WTC11 (cell line): Measurements from ENCODE around the gene GALNT7. TPM values are rescaled to one million over a fixed set of nuclear protein-coding genes. Genes with fewer than 3 reads are reported as not detected.

ENCODE experiments used
- ATAC-seq: fragments of 200-7000 bp; cut with Tn5 transposase; 2 replicates; pipeline ENCODE4 v1.10.0; 2021; ENCODE audit warnings: mild to moderate bottlenecking, moderate library complexity
- CTCF ChIA-PET: fragments of 300-600 bp; sonication (Branson Sonifier 250); formaldehyde crosslinking; loops from one replicate; lab custom pipeline; 2021; ENCODE audit warnings: antibody characterized with exemption; lab: Charles Lee
- POLR2A ChIA-PET: fragments of 350-600 bp; sonication (Branson Sonifier 250); formaldehyde crosslinking; loops from one replicate; lab custom pipeline; 2021; ENCODE audit warnings: antibody characterized with exemption; lab: Charles Lee
- DNase-seq: peaks from one replicate; pipeline ENCODE4 v3.0.0; 2021; ENCODE audit warnings: low spot score
- H3K27ac Mint-ChIP-seq: 2 replicates; pipeline ENCODE4 v1.8.0; 2021; ENCODE audit warnings: mixed read lengths
- H3K27me3 Mint-ChIP-seq: 2 replicates; pipeline ENCODE4 v1.8.0; 2021; ENCODE audit warnings: low read depth, mild to moderate bottlenecking, moderate library complexity, mixed read lengths
- H3K36me3 Mint-ChIP-seq: 2 replicates; pipeline ENCODE4 v1.8.0; 2021; ENCODE audit warnings: mixed read lengths
- H3K4me1 Mint-ChIP-seq: 2 replicates; pipeline ENCODE4 v1.8.0; 2022; ENCODE audit warnings: mixed read lengths
- H3K4me3 Mint-ChIP-seq: 2 replicates; pipeline ENCODE4 v1.8.0; 2021; ENCODE audit warnings: mild to moderate bottlenecking, moderate library complexity, mixed read lengths
- H3K9me3 Mint-ChIP-seq: 2 replicates; pipeline ENCODE4 v1.8.0; 2021; ENCODE audit warnings: mixed read lengths
- AFF4 ChIP-seq: sonication (generic); formaldehyde crosslinking; IDR thresholded peaks from 2 replicates; pipeline ENCODE4 v1.8.1; 2023; ENCODE audit warnings: mild to moderate bottlenecking, missing genetic modification reagents, borderline replicate concordance
- ATF2 ChIP-seq: sonication (generic); formaldehyde crosslinking; IDR thresholded peaks from 2 replicates; pipeline ENCODE4 v1.8.1; 2022; ENCODE audit warnings: low read depth, missing genetic modification reagents, borderline replicate concordance
- ATF3 ChIP-seq: sonication (generic); formaldehyde crosslinking; conservative IDR thresholded peaks from 2 replicates; pipeline ENCODE4 v1.8.1; 2022; ENCODE audit warnings: mild to moderate bottlenecking, missing genetic modification reagents
- CREB1 ChIP-seq: sonication (generic); formaldehyde crosslinking; IDR thresholded peaks from 2 replicates; pipeline ENCODE4 v1.8.0; 2023; ENCODE audit warnings: mild to moderate bottlenecking, missing genetic modification reagents
- FOXP1 ChIP-seq: sonication (generic); formaldehyde crosslinking; IDR thresholded peaks from 2 replicates; pipeline ENCODE4 v1.8.0; 2022; ENCODE audit warnings: missing genetic modification reagents, mild to moderate bottlenecking, moderate library complexity, borderline replicate concordance
- GABPB1 ChIP-seq: sonication (generic); formaldehyde crosslinking; IDR thresholded peaks from 2 replicates; pipeline ENCODE4 v1.8.1; 2023; ENCODE audit warnings: mild to moderate bottlenecking, missing genetic modification reagents
- GRHL2 ChIP-seq: fragments of 250-450 bp; sonication (Bioruptor Pico); IDR thresholded peaks from 2 replicates; pipeline ENCODE4 v1.8.0; 2022; ENCODE audit warnings: mild to moderate bottlenecking, moderate library complexity; ENCODE audit not compliant: insufficient replicate concordance, severe bottlenecking
- HMGA2 ChIP-seq: fragments of 250-450 bp; sonication (Bioruptor Pico); IDR thresholded peaks from 2 replicates; pipeline ENCODE4 v1.4.0; 2021; ENCODE audit warnings: mild to moderate bottlenecking, moderate library complexity
- IRF2 ChIP-seq: sonication (generic); formaldehyde crosslinking; IDR thresholded peaks from 2 replicates; pipeline ENCODE4 v1.8.0; 2022; ENCODE audit warnings: low read depth, missing genetic modification reagents, borderline replicate concordance
- KAT7 ChIP-seq: sonication (generic); formaldehyde crosslinking; IDR thresholded peaks from 2 replicates; pipeline ENCODE4 v1.8.1; 2023; ENCODE audit warnings: missing genetic modification reagents, mild to moderate bottlenecking, borderline replicate concordance
- NFATC4 ChIP-seq: fragments of 250-450 bp; sonication (Bioruptor Pico); IDR thresholded peaks from 2 replicates; pipeline ENCODE4 v1.9.0; 2021; ENCODE audit warnings: mild to moderate bottlenecking
- NR2C2 ChIP-seq: sonication (generic); formaldehyde crosslinking; IDR thresholded peaks from 2 replicates; pipeline ENCODE4 v1.8.0; 2022; ENCODE audit warnings: mild to moderate bottlenecking, missing genetic modification reagents
- NR3C1 ChIP-seq: sonication (generic); formaldehyde crosslinking; conservative IDR thresholded peaks from 2 replicates; pipeline ENCODE4 v1.8.1; 2023; ENCODE audit warnings: low read depth, mild to moderate bottlenecking, missing genetic modification reagents
- PREB ChIP-seq: sonication (generic); formaldehyde crosslinking; IDR thresholded peaks from 2 replicates; pipeline ENCODE4 v1.8.1; 2022; ENCODE audit warnings: mild to moderate bottlenecking, missing genetic modification reagents, moderate library complexity, borderline replicate concordance
- SMAD4 ChIP-seq: sonication (generic); formaldehyde crosslinking; IDR thresholded peaks from 2 replicates; pipeline ENCODE4 v1.8.0; 2022; ENCODE audit warnings: mild to moderate bottlenecking, missing genetic modification reagents
- ZBTB21 ChIP-seq: sonication (generic); formaldehyde crosslinking; IDR thresholded peaks from 2 replicates; pipeline ENCODE4 v1.8.1; 2023; ENCODE audit warnings: mild to moderate bottlenecking, missing genetic modification reagents, borderline replicate concordance
- ZNF121 ChIP-seq: sonication (generic); formaldehyde crosslinking; IDR thresholded peaks from 2 replicates; pipeline ENCODE4 v1.8.0; 2023; ENCODE audit warnings: missing genetic modification reagents
- ZNF219 ChIP-seq: sonication (generic); formaldehyde crosslinking; IDR thresholded peaks from 2 replicates; pipeline ENCODE4 v1.8.0; 2023; ENCODE audit warnings: missing genetic modification reagents, mild to moderate bottlenecking, borderline replicate concordance
- ZNF416 ChIP-seq: fragments of 250-450 bp; sonication (Bioruptor Pico); IDR thresholded peaks from 2 replicates; pipeline ENCODE4 v1.9.0; 2021; ENCODE audit warnings: mild to moderate bottlenecking, inconsistent platforms
- ZNF423 ChIP-seq: fragments of 250-450 bp; sonication (Bioruptor Pico); IDR thresholded peaks from 2 replicates; pipeline ENCODE4 v2.1.2; 2022; ENCODE audit warnings: mild to moderate bottlenecking, moderate library complexity
- ZNF671 ChIP-seq: fragments of 250-450 bp; sonication (Bioruptor Pico); IDR thresholded peaks from 2 replicates; pipeline ENCODE4 v1.8.0; 2021; ENCODE audit warnings: mild to moderate bottlenecking
- ZSCAN18 ChIP-seq: fragments of 250-450 bp; sonication (Bioruptor Pico); IDR thresholded peaks from 2 replicates; pipeline ENCODE4 v2.1.2; 2022; ENCODE audit warnings: mild to moderate bottlenecking, moderate library complexity
- total RNA-seq: library from RNA; stranded (reverse); gene quantifications from 3 replicates; pipeline ENCODE4 v1.2.3, GENCODE V29; 2021
- TF ChIP-seq, protein P1 (sequence below): sonication (generic); formaldehyde crosslinking; IDR thresholded peaks from 2 replicates; pipeline ENCODE4 v1.8.0; 2022; ENCODE audit warnings: mild to moderate bottlenecking, missing genetic modification reagents
- TF ChIP-seq, protein P2 (sequence below): fragments of 250-450 bp; sonication (Bioruptor Pico); IDR thresholded peaks from 2 replicates; pipeline ENCODE4 v1.9.0; 2021; ENCODE audit warnings: mild to moderate bottlenecking

The GALNT7 gene
- total RNA-seq, 1 experiment from 2014 or later: 86.9 TPM

DNA sequence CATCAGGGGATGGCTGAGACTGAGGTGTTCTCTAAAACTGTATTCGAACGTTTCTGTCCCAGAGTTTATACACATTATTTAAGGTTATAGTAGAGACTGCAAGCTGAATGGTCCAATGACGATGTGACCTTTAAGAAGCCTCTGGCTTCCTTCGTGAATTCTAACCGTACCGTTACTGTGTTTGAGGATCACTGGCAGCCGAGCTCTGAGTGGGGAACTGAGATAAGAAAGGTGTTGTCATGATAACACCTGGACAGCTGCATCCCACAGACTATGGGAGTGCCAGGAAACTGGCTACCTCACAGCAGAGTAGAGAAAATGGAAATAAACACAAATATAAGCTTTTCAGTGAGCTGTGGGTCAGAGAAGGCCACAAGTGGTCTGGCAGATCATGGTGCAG lies 106.5 kb downstream of the GALNT7 start (continued):
- TF ChIP-seq SMAD4 (CRISPR knock-in tag) (no peak), FOXP1 (CRISPR knock-in tag) (no peak), ZNF121 (CRISPR knock-in tag) (no peak)

DNA sequence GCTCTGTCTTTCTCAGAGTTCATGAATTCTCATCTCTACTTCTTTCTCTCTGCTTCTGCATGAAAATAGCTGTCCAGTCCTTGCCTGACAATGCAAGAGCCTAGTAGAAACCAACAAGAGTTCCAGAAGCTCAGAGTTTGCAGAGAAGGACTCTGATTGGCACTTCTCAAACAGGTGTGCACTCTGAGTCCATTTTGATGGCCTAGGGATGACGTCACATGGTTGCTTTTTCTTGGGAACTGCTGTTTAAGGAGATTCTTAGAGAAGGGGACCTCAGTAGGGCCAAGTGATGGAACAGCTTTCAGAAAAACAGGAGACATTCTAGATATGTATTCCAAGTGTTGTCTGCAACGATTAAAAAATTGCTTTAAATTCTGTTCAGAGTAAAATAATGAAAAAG lies 108.7 kb downstream of the GALNT7 start:
- DNase-seq (no peak), ATAC-seq (no peak)
- H3K4me1 Mint-ChIP-seq: peaks cover 9% of the 10 kb centered on the region
- no peak for TF ChIP-seq ZNF219 (CRISPR knock-in tag)
- TF ChIP-seq, protein P1, sequence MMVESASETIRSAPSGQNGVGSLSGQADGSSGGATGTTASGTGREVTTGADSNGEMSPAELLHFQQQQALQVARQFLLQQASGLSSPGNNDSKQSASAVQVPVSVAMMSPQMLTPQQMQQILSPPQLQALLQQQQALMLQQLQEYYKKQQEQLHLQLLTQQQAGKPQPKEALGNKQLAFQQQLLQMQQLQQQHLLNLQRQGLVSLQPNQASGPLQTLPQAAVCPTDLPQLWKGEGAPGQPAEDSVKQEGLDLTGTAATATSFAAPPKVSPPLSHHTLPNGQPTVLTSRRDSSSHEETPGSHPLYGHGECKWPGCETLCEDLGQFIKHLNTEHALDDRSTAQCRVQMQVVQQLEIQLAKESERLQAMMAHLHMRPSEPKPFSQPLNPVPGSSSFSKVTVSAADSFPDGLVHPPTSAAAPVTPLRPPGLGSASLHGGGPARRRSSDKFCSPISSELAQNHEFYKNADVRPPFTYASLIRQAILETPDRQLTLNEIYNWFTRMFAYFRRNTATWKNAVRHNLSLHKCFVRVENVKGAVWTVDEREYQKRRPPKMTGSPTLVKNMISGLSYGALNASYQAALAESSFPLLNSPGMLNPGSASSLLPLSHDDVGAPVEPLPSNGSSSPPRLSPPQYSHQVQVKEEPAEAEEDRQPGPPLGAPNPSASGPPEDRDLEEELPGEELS (CRISPR knock-in tag): no peak
- no peak for TF ChIP-seq ZSCAN18 (CRISPR knock-in tag)
- no peak for TF ChIP-seq AFF4 (CRISPR knock-in tag)
- no peak for TF ChIP-seq ZBTB21 (CRISPR knock-in tag)
- no peak for TF ChIP-seq ZNF416 (CRISPR knock-in tag)
- no peak for TF ChIP-seq ATF2 (CRISPR knock-in tag)
- TF ChIP-seq ZNF121 (CRISPR knock-in tag): no peak
- no peak for TF ChIP-seq HMGA2
- no peak for TF ChIP-seq GRHL2 (CRISPR knock-in tag)
- peaks cover 37% of the 10 kb centered on the region for H3K36me3 Mint-ChIP-seq
- peaks cover 27% of the 10 kb centered on the region for H3K9me3 Mint-ChIP-seq
- ChIA-PET POLR2A (no interaction called here), CTCF (interaction anchor here (1.4 to 4.1 kb wide), 2 partner anchors 24 to 263 kb away, joined by 5 to 18 read pairs; no protein-coding TSS in a partner anchor)
- H3K27ac Mint-ChIP-seq: no peak overlapping the region
- H3K27me3 Mint-ChIP-seq: no peaks in the 10 kb centered on the region
- no peak overlapping the region for H3K4me3 Mint-ChIP-seq

- peaks cover 9% of the 10 kb centered on the region for H3K4me1 Mint-ChIP-seq
- H3K4me3 Mint-ChIP-seq: no peak overlapping the region
- CTCF ChIA-PET: interaction anchor here (0.9 to 1.6 kb wide), 6 partner anchors 14 to 267 kb away, joined by 3 to 5 read pairs (median 4); no protein-coding TSS in a partner anchor
- no peak for DNase-seq
- peak; percentile 73 for ATAC-seq
- H3K27me3 Mint-ChIP-seq: no peaks in the 10 kb centered on the region
- peaks cover 44% of the 10 kb centered on the region for H3K36me3 Mint-ChIP-seq
- POLR2A ChIA-PET: no interaction called here
- H3K9me3 Mint-ChIP-seq: peaks cover 37% of the 10 kb centered on the region
- no peak overlapping the region for H3K27ac Mint-ChIP-seq
- TF ChIP-seq ZNF671 (CRISPR knock-in tag) (no peak), KAT7 (CRISPR knock-in tag) (no peak), GABPB1 (CRISPR knock-in tag) (no peak), NFATC4 (CRISPR knock-in tag) (no peak), NR2C2 (no peak), NR3C1 (CRISPR knock-in tag) (no peak), ATF3 (no peak), IRF2 (CRISPR knock-in tag) (no peak), CREB1 (CRISPR knock-in tag) (no peak), PREB (no peak), ZNF423 (CRISPR knock-in tag) (no peak)
- TF ChIP-seq, protein P2, sequence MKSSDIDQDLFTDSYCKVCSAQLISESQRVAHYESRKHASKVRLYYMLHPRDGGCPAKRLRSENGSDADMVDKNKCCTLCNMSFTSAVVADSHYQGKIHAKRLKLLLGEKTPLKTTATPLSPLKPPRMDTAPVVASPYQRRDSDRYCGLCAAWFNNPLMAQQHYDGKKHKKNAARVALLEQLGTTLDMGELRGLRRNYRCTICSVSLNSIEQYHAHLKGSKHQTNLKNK (CRISPR knock-in tag): no peak
Observed at GRCh38 chr4:173280998-173281397, 112.4 kb downstream of the GALNT7 start.
